HepG2 (cell line): ENCODE measurements around the gene GLYAT. TPM values are rescaled to one million over a fixed set of nuclear protein-coding genes. Genes with fewer than 3 reads are reported as not detected.

Experiments used
- ATAC-seq: fragments of 200-7000 bp; cut with Tn5 transposase; 3 replicates; pipeline ENCODE4 v1.9.1; 2020; ENCODE audit warnings: mild to moderate bottlenecking, moderate library complexity
- BruUV-seq: library from RNA; stranded (reverse); fragments of 400-500 nt; replicated peaks from 2 replicates; lab custom pipeline; 2021; lab: Mats Ljungman, UMichigan
- CTCF ChIA-PET: fragments of 300-600 bp; formaldehyde crosslinking; extraction: SDS; loops from one replicate; lab custom pipeline; 2021; ENCODE audit warnings: low total read pairs, inconsistent platforms, low intra/inter-chr PET ratio; lab: Yijun Ruan, JAX
- POLR2A ChIA-PET: fragments of 350-600 bp; sonication (Branson Sonifier 250); formaldehyde crosslinking; loops from one replicate; lab custom pipeline; 2020; ENCODE audit warnings: antibody characterized with exemption, inconsistent platforms; lab: Yijun Ruan, JAX
- DNase-seq: peaks from one replicate; pipeline ENCODE4 v3.0.0-alpha.2; 2015; ENCODE audit warnings: low spot score
- FAIRE-seq: peaks from 3 replicates; lab custom pipeline; 2011; peaks lifted over from hg19 to GRCh38; lab: Jason Lieb, UNC
- H2AFZ ChIP-seq: one replicate; pipeline ENCODE4 v1.6.1; 2011; ENCODE audit warnings: low read length, inconsistent platforms
- H3K27ac ChIP-seq: fragments of 300-600 bp; 3 replicates; pipeline ENCODE4 v1.8.0; 2011; ENCODE audit warnings: mixed run types, mild to moderate bottlenecking, mixed read lengths, low read length, inconsistent platforms; ENCODE audit not compliant: insufficient read depth; ENCODE audit errors: extremely low read length
- H3K27me3 ChIP-seq, 2 experiments: fragments of 200-600 bp in 1 of 2; 2 replicates in 1 of 2; 3 replicates in 1 of 2; pipeline versions ENCODE4 v1.6.0 to v1.8.0; 2011; ENCODE audit warnings: low read length in 2 of 2, mild to moderate bottlenecking in 2 of 2, moderate library complexity in 2 of 2, inconsistent platforms in 1 of 2; ENCODE audit not compliant: insufficient read depth in 2 of 2, control insufficient read depth in 1 of 2
- H3K36me3 ChIP-seq, 2 experiments: fragments of 200-600 bp in 1 of 2; replicated peaks in 1 of 2; 2 replicates in 1 of 2; 3 replicates in 1 of 2; pipeline versions ENCODE4 v1.5.1 to v1.8.0; 2011; ENCODE audit warnings: low read length in 2 of 2, inconsistent platforms in 1 of 2; ENCODE audit not compliant: insufficient read depth in 2 of 2, control insufficient read depth in 1 of 2
- H3K4me1 ChIP-seq: 2 replicates; pipeline ENCODE4 v1.5.1; 2012; ENCODE audit warnings: low read length, inconsistent platforms; ENCODE audit not compliant: insufficient read depth
- H3K4me2 ChIP-seq: 2 replicates; pipeline ENCODE4 v1.6.0; 2011; ENCODE audit warnings: low read depth, low read length, inconsistent platforms
- H3K4me3 ChIP-seq, 3 experiments: fragments of 200-600 bp in 1 of 3; sonication (generic), shearing (Covaris generic) in 1 of 3; replicated peaks in 1 of 3; 2 replicates each; pipeline ENCODE4 v1.5.1; 2011 to 2016; ENCODE audit warnings: low read length in 3 of 3, inconsistent platforms in 2 of 3, low read depth in 2 of 3, mild to moderate bottlenecking in 2 of 3, control low read depth in 1 of 3, mixed read lengths in 1 of 3; ENCODE audit not compliant: insufficient read depth in 1 of 3
- H3K79me2 ChIP-seq: one replicate; pipeline ENCODE4 v1.6.1; 2011; ENCODE audit warnings: low read length, inconsistent platforms; ENCODE audit not compliant: insufficient read depth
- H3K9ac ChIP-seq: 2 replicates; pipeline ENCODE4 v1.6.0; 2011; ENCODE audit warnings: mild to moderate bottlenecking, low read depth, low read length, inconsistent platforms; ENCODE audit not compliant: insufficient read depth
- H3K9me3 ChIP-seq: 2 replicates; pipeline ENCODE4 v1.5.1; 2012; ENCODE audit warnings: mild to moderate bottlenecking, low read length
- H4K20me1 ChIP-seq: 2 replicates; pipeline ENCODE4 v1.6.0; 2011; ENCODE audit warnings: inconsistent platforms, mild to moderate bottlenecking, low read length, moderate library complexity; ENCODE audit not compliant: insufficient read depth
- ATF6 ChIP-seq: sonication (generic); formaldehyde crosslinking; conservative IDR thresholded peaks from 2 replicates; pipeline ENCODE4 v1.4.0; 2020; ENCODE audit warnings: missing genetic modification reagents
- CBX5 ChIP-seq: sonication (generic); formaldehyde crosslinking; IDR thresholded peaks from 2 replicates; pipeline ENCODE4 v1.4.0; 2020; ENCODE audit warnings: missing genetic modification reagents, borderline replicate concordance
- CCDC6 ChIP-seq: sonication (generic); formaldehyde crosslinking; IDR thresholded peaks from 2 replicates; pipeline ENCODE4 v1.8.1; 2022; ENCODE audit warnings: mild to moderate bottlenecking, missing genetic modification reagents, moderate library complexity
- ELF4 ChIP-seq: sonication (generic); formaldehyde crosslinking; IDR thresholded peaks from 2 replicates; pipeline ENCODE4 v1.5.0; 2020; ENCODE audit warnings: missing genetic modification reagents, mild to moderate bottlenecking, moderate library complexity, borderline replicate concordance
- FOXA1 ChIP-seq, 2 experiments: fragments of 450-650 bp in 1 of 2; sonication (generic) in 1 of 2; formaldehyde crosslinking in 1 of 2; IDR thresholded peaks; 2 replicates each; pipeline versions ENCODE4 v1.4.0 to v1.6.1; 2016 to 2020; ENCODE audit warnings: missing genetic modification reagents in 1 of 2
- FOXK1 ChIP-seq: sonication (generic); formaldehyde crosslinking; IDR thresholded peaks from 2 replicates; pipeline ENCODE4 v1.4.0; 2020; ENCODE audit warnings: low read depth, missing genetic modification reagents, borderline replicate concordance
- GABPB1 ChIP-seq: IDR thresholded peaks from 2 replicates; pipeline ENCODE4 v1.6.1; 2016; ENCODE audit warnings: mild to moderate bottlenecking, missing genetic modification reagents, moderate library complexity, missing compliant biosample characterization
- HIVEP1 ChIP-seq: sonication (generic); formaldehyde crosslinking; IDR thresholded peaks from 2 replicates; pipeline ENCODE4 v1.4.0; 2020; ENCODE audit warnings: mild to moderate bottlenecking, missing genetic modification reagents
- MED1 ChIP-seq: sonication (generic); formaldehyde crosslinking; IDR thresholded peaks from 2 replicates; pipeline ENCODE4 v1.4.0; 2020; ENCODE audit warnings: missing genetic modification reagents
- ZNF343 ChIP-seq: sonication (generic); formaldehyde crosslinking; IDR thresholded peaks from 2 replicates; pipeline ENCODE4 v1.4.0; 2020; ENCODE audit warnings: mild to moderate bottlenecking, missing genetic modification reagents
- ZNF629 ChIP-seq: sonication (generic); formaldehyde crosslinking; conservative IDR thresholded peaks from 2 replicates; pipeline ENCODE4 v1.5.0; 2020; ENCODE audit warnings: missing genetic modification reagents
- ZNF790 ChIP-seq: sonication (generic); formaldehyde crosslinking; IDR thresholded peaks from 2 replicates; pipeline ENCODE4 v1.8.0; 2022; ENCODE audit warnings: missing genetic modification reagents, mild to moderate bottlenecking, borderline replicate concordance
- ZSCAN12 ChIP-seq: sonication (generic); formaldehyde crosslinking; IDR thresholded peaks from 2 replicates; pipeline ENCODE4 v1.9.0; 2021; ENCODE audit warnings: mild to moderate bottlenecking, missing genetic modification reagents
- ZXDC ChIP-seq: sonication (generic); formaldehyde crosslinking; IDR thresholded peaks from 2 replicates; pipeline ENCODE4 v1.5.0; 2020; ENCODE audit warnings: mild to moderate bottlenecking, missing genetic modification reagents
- WGBS: methylation state at CpG from one replicate; pipeline ENCODE4 v1.1.6; 2017; ENCODE audit warnings: low lambda C conversion rate; 5-methylcytosine and 5-hydroxymethylcytosine counted together
- in situ Hi-C: cut with HindIII; loops from 2 replicates; pipeline ENCODE4 v1.10.0; 2017; ENCODE audit warnings: low pct_unique_long_range_greater_than_20kb; ENCODE audit not compliant: extremely low pct_ligation_motif_present
- intact Hi-C: fragments of 100-400 bp; cut with micrococcal nuclease; formaldehyde crosslinking; loops from one replicate; pipeline ENCODE4 v1.10.0; 2022; ENCODE audit not compliant: unreplicated experiment
- polyA plus RNA-seq, 8 experiments: library from polyadenylated mRNA; depleted of rRNA in 3 of 8; stranded (reverse) in 7 of 8; unstranded in 1 of 8; fragments of >200 nt; fragmentation: Illumina TruSeq in 4 of 8; extraction: Trizol in 4 of 8; gene quantifications; 2 replicates each; pipeline versions ENCODE4 v1.2.1 to v1.2.3, GENCODE V29; 2011 to 2016; ENCODE audit warnings: low read depth in 4 of 8, missing spikeins in 1 of 8, mixed read lengths in 1 of 8; ENCODE audit not compliant: insufficient read depth in 1 of 8
- total RNA-seq, 5 experiments: library from RNA; depleted of rRNA; stranded (reverse); fragments of >200 nt; fragmentation: Illumina TruSeq; extraction: Trizol; gene quantifications; 2 replicates each; pipeline ENCODE4 v1.2.3, GENCODE V29; 2016; ENCODE audit warnings: low read depth in 1 of 5
- TF ChIP-seq, protein P1 (sequence below): sonication (generic); formaldehyde crosslinking; IDR thresholded peaks from 2 replicates; pipeline ENCODE4 v1.4.0; 2020; ENCODE audit warnings: missing genetic modification reagents
- TF ChIP-seq, protein P2 (sequence below): sonication (generic); formaldehyde crosslinking; IDR thresholded peaks from 2 replicates; pipeline ENCODE4; 2020; ENCODE audit warnings: missing genetic modification reagents, mild to moderate bottlenecking, borderline replicate concordance

Gene GLYAT
- total and polyA plus RNA-seq, 2 of the 13 experiments (the other 11 are each of a cell fraction or from before 2014, with no cell fraction given) = not detected

DNA sequence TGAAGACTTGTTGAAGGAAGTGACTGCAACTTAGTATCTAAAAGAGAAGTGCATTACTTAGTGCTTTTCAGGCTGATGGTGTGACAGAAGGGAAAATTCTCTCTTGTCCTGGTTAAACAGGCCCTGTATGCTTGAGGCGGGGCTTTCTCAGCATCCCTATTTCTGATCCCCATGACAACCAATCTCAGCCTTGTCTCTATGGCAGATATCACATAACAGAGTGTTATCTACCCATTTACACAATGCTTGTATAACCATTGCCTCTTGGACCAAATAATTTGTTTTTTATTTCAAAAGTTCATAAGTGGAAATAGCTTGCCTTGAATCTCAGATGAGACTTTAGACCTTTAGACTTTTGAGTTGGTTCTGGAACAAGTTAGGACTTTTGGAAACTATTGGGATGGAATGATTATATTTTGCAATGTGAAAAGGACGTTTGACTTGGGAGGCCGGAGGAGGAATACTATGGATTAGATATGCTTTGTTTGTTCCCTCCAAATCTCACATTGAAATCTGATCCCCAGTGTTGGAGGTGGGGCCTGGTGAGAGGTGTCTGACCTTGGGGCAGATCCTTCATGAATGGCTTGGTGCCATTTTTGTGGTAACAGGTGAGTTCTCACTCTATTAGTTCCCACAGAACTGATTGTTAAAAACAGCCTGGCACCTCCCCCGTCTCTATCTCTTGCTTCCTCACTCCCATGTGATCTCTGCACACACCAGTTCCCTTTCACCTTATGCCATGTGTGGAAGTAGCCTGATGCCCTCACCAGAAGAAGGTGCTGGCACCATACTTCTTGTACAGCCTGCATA is 3.1 kb upstream of the GLYAT start:
- no peak overlapping the region for H3K9ac ChIP-seq
- ChIA-PET CTCF (no interaction called here), POLR2A (no interaction called here)
- no peak overlapping the region for H3K27ac ChIP-seq
- no peak overlapping the region for H2AFZ ChIP-seq
- in situ Hi-C loops = no loop called here
- WGBS = 15% methylated on average over 4 of the region's 4 CpGs
- H3K4me2 ChIP-seq = no peak overlapping the region
- H3K36me3 ChIP-seq = no peaks in the 10 kb centered on the region
- H3K27me3 ChIP-seq = no peaks in the 10 kb centered on the region; a peak in 1 of 5 replicates
- no peak for ATAC-seq
- intact Hi-C loops = no loop called here
- H3K4me1 ChIP-seq = peaks cover 10% of the 10 kb centered on the region; the same call in 1 of the 2 replicates
- no peaks in the 10 kb centered on the region for H4K20me1 ChIP-seq
- no peaks in the 10 kb centered on the region for H3K79me2 ChIP-seq
- H3K4me3 ChIP-seq = no peak overlapping the region
- no TSS peak for BruUV-seq
- 0 out of 2 replicates have a peak, but pooled peaks cover 2% of the 10 kb centered on the region for H3K9me3 ChIP-seq
- DNase-seq = no peak
- TF ChIP-seq ZNF343 (no peak), GABPB1 (CRISPR knock-in tag) (no peak), ZSCAN12 (CRISPR knock-in tag) (no peak), MED1 (CRISPR knock-in tag) (no peak), CBX5 (CRISPR knock-in tag) (no peak), ELF4 (CRISPR knock-in tag) (no peak), FOXK1 (CRISPR knock-in tag) (no peak), CCDC6 (no peak), ATF6 (no peak), ZXDC (CRISPR knock-in tag) (no peak), FOXA1 (IDR thresholded peaks at IDR 0.05) (no peak), FOXA1 (CRISPR knock-in tag; IDR thresholded peaks at IDR 0.05) (no peak), ZNF629 (CRISPR knock-in tag) (no peak), HIVEP1 (no peak), ZNF790 (CRISPR knock-in tag) (no peak)
- TF ChIP-seq, protein P1, sequence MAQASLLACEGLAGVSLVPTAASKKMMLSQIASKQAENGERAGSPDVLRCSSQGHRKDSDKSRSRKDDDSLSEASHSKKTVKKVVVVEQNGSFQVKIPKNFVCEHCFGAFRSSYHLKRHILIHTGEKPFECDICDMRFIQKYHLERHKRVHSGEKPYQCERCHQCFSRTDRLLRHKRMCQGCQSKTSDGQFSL (CRISPR knock-in tag) = no peak
- TF ChIP-seq, protein P2, sequence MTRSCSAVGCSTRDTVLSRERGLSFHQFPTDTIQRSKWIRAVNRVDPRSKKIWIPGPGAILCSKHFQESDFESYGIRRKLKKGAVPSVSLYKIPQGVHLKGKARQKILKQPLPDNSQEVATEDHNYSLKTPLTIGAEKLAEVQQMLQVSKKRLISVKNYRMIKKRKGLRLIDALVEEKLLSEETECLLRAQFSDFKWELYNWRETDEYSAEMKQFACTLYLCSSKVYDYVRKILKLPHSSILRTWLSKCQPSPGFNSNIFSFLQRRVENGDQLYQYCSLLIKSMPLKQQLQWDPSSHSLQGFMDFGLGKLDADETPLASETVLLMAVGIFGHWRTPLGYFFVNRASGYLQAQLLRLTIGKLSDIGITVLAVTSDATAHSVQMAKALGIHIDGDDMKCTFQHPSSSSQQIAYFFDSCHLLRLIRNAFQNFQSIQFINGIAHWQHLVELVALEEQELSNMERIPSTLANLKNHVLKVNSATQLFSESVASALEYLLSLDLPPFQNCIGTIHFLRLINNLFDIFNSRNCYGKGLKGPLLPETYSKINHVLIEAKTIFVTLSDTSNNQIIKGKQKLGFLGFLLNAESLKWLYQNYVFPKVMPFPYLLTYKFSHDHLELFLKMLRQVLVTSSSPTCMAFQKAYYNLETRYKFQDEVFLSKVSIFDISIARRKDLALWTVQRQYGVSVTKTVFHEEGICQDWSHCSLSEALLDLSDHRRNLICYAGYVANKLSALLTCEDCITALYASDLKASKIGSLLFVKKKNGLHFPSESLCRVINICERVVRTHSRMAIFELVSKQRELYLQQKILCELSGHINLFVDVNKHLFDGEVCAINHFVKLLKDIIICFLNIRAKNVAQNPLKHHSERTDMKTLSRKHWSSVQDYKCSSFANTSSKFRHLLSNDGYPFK = no peak
- FAIRE-seq = no peak
